Stimulated activated naive CD8-positive, alpha-beta T cell treated with anti-CD3 and anti-CD28 coated beads, Interleukin-15, amount 100 ng/mL, for 72 hours (primary cell): ENCODE data around the gene STK24.

ENCODE experiments used
- ATAC-seq: fragments of 150-1000 bp; cut with Tn5 transposase; 2 replicates; pipeline ENCODE4 v1.10.0; 2021; ENCODE audit warnings: mild to moderate bottlenecking, moderate library complexity
- DNase-seq, 2 donors: peaks; one replicate each; pipeline ENCODE4 v3.0.0; 2021 to 2022
- H3K27ac Mint-ChIP-seq, 2 donors: one replicate each; pipeline ENCODE4 v1.8.0; 2022; ENCODE audit warnings: mild to moderate bottlenecking in 2 of 2, mixed read lengths in 2 of 2, moderate library complexity in 2 of 2
- H3K27me3 Mint-ChIP-seq: one replicate; pipeline ENCODE4 v1.8.0; 2022; ENCODE audit warnings: mixed read lengths
- H3K4me1 Mint-ChIP-seq: one replicate; pipeline ENCODE4 v1.8.0; 2022; ENCODE audit warnings: mild to moderate bottlenecking, mixed read lengths
- H3K4me3 Mint-ChIP-seq, 2 donors: one replicate each; pipeline ENCODE4 v1.8.0; 2022; ENCODE audit warnings: mild to moderate bottlenecking in 2 of 2, mixed read lengths in 2 of 2, moderate library complexity in 1 of 2
- H3K9me3 Mint-ChIP-seq, 2 donors: one replicate each; pipeline ENCODE4 v1.8.0; 2022; ENCODE audit warnings: mixed read lengths in 2 of 2

The STK24 gene

GRCh38 chr13:98445340-98446233 is 131.3 kb downstream of the STK24 start:
- no peaks in the 10 kb centered on the region for H3K9me3 Mint-ChIP-seq
- peak overlapping the region; percentile 82 to 85 for H3K27ac Mint-ChIP-seq
- peak overlapping the region; percentile 21 to 29 for H3K4me3 Mint-ChIP-seq
- DNase-seq (peak; percentile 79 to 81), ATAC-seq (peak; percentile 90)
- H3K27me3 Mint-ChIP-seq, result no peaks in the 10 kb centered on the region
- H3K4me1 Mint-ChIP-seq, result peaks cover 37% of the 10 kb centered on the region

- Mint-ChIP-seq H3K4me3 (no peak overlapping the region), H3K9me3 (no peaks in the 10 kb centered on the region), H3K27ac (peak overlapping the region in 1 of 2 donors; percentile 89)
Observed at GRCh38 chr13:98444381-98444780, 132.5 kb downstream of the STK24 start.

GRCh38 chr13:98443800-98444325 is 133.0 kb downstream of the STK24 start:
- DNase-seq (no peak), ATAC-seq (no peak)
- H3K27ac Mint-ChIP-seq, result peak overlapping the region in 1 of 2 donors; percentile 89
- H3K4me3 Mint-ChIP-seq, result no peak overlapping the region
- H3K9me3 Mint-ChIP-seq, result no peaks in the 10 kb centered on the region
- H3K27me3 Mint-ChIP-seq, result no peaks in the 10 kb centered on the region
- H3K4me1 Mint-ChIP-seq, result peaks cover 35% of the 10 kb centered on the region

More at GRCh38 chr13:98444381-98444780, 132.5 kb downstream of the STK24 start:
- no peak for DNase-seq
- no peaks in the 10 kb centered on the region for H3K27me3 Mint-ChIP-seq
- H3K4me1 Mint-ChIP-seq, result peaks cover 35% of the 10 kb centered on the region
- no peak for ATAC-seq

GRCh38 chr13:98443329-98443728 is 133.6 kb downstream of the STK24 start:
- peak overlapping the region in 1 of 2 donors; percentile 42 for H3K4me3 Mint-ChIP-seq
- no peaks in the 10 kb centered on the region for H3K27me3 Mint-ChIP-seq
- H3K27ac Mint-ChIP-seq, result peak overlapping the region in 1 of 2 donors; percentile 71
- H3K9me3 Mint-ChIP-seq, result no peaks in the 10 kb centered on the region
- DNase-seq (no peak), ATAC-seq (no peak)
- H3K4me1 Mint-ChIP-seq, result peaks cover 35% of the 10 kb centered on the region

GRCh38 chr13:98442391-98443230 is 134.3 kb downstream of the STK24 start:
- no peaks in the 10 kb centered on the region for H3K27me3 Mint-ChIP-seq
- no peaks in the 10 kb centered on the region for H3K9me3 Mint-ChIP-seq
- peaks cover 35% of the 10 kb centered on the region for H3K4me1 Mint-ChIP-seq
- DNase-seq (no peak), ATAC-seq (no peak)
- H3K4me3 Mint-ChIP-seq, result peak overlapping the region in 1 of 2 donors; percentile 42
- H3K27ac Mint-ChIP-seq, result peak overlapping the region in 1 of 2 donors; percentile 48

- Mint-ChIP-seq H3K27ac (no peak overlapping the region), H3K4me1 (peaks cover 28% of the 10 kb centered on the region), H3K27me3 (no peaks in the 10 kb centered on the region), H3K4me3 (no peak overlapping the region), H3K9me3 (no peaks in the 10 kb centered on the region)
- no peak for ATAC-seq
- DNase-seq, result no peak
Observed at GRCh38 chr13:98441056-98441676, 135.7 kb downstream of the STK24 start.

- Mint-ChIP-seq H3K4me1 (peaks cover 21% of the 10 kb centered on the region), H3K4me3 (no peak overlapping the region), H3K27ac (no peak overlapping the region), H3K27me3 (no peaks in the 10 kb centered on the region), H3K9me3 (no peaks in the 10 kb centered on the region)
- no peak for DNase-seq
- ATAC-seq, result no peak
Observed at GRCh38 chr13:98440390-98441055, 136.4 kb downstream of the STK24 start.

- H3K9me3 Mint-ChIP-seq, result no peaks in the 10 kb centered on the region
- DNase-seq, result no peak
- no peak for ATAC-seq
- no peaks in the 10 kb centered on the region for H3K27me3 Mint-ChIP-seq
- H3K4me3 Mint-ChIP-seq, result no peak overlapping the region
- H3K4me1 Mint-ChIP-seq, result peaks cover 15% of the 10 kb centered on the region
- H3K27ac Mint-ChIP-seq, result no peak overlapping the region
Observed at GRCh38 chr13:98439896-98440295, 137.0 kb downstream of the STK24 start.

- H3K4me1 Mint-ChIP-seq, result peaks cover 15% of the 10 kb centered on the region
- H3K27ac Mint-ChIP-seq, result peak overlapping the region in 1 of 2 donors; percentile 48
- H3K9me3 Mint-ChIP-seq, result no peaks in the 10 kb centered on the region
- H3K27me3 Mint-ChIP-seq, result no peaks in the 10 kb centered on the region
- ATAC-seq (no peak), DNase-seq (no peak)
- no peak overlapping the region for H3K4me3 Mint-ChIP-seq
Observed at GRCh38 chr13:98439126-98439828, 137.6 kb downstream of the STK24 start.

GRCh38 chr13:98438246-98439125 is 138.4 kb downstream of the STK24 start:
- Mint-ChIP-seq H3K9me3 (no peaks in the 10 kb centered on the region), H3K4me1 (peaks cover 15% of the 10 kb centered on the region), H3K27me3 (no peaks in the 10 kb centered on the region), H3K4me3 (no peak overlapping the region), H3K27ac (no peak overlapping the region)
- no peak for ATAC-seq
- DNase-seq, result no peak

GRCh38 chr13:98436233-98436910 is 140.5 kb downstream of the STK24 start:
- H3K4me3 Mint-ChIP-seq, result no peak overlapping the region
- no peak for DNase-seq
- ATAC-seq, result no peak
- H3K27me3 Mint-ChIP-seq, result peaks cover 7% of the 10 kb centered on the region
- no peak overlapping the region for H3K27ac Mint-ChIP-seq
- H3K9me3 Mint-ChIP-seq, result no peaks in the 10 kb centered on the region
- peaks cover 3% of the 10 kb centered on the region for H3K4me1 Mint-ChIP-seq

GRCh38 chr13:98435376-98435775 is 141.5 kb downstream of the STK24 start:
- H3K4me1 Mint-ChIP-seq, result no peaks in the 10 kb centered on the region
- DNase-seq, result no peak

GRCh38 chr13:98434060-98434459 is 142.8 kb downstream of the STK24 start:
- ATAC-seq (no peak), DNase-seq (no peak)
- Mint-ChIP-seq H3K9me3 (no peaks in the 10 kb centered on the region), H3K27ac (peak overlapping the region in 1 of 2 donors; percentile 69), H3K4me3 (no peak overlapping the region), H3K4me1 (no peaks in the 10 kb centered on the region), H3K27me3 (peaks cover 13% of the 10 kb centered on the region)

More at GRCh38 chr13:98435376-98435775, 141.5 kb downstream of the STK24 start:
- no peaks in the 10 kb centered on the region for H3K9me3 Mint-ChIP-seq
- no peak overlapping the region for H3K4me3 Mint-ChIP-seq
- H3K27ac Mint-ChIP-seq, result no peak overlapping the region
- H3K27me3 Mint-ChIP-seq, result peaks cover 8% of the 10 kb centered on the region
- no peak for ATAC-seq
